ENCODE results near the gene WHRN.

The WHRN gene

DNA sequence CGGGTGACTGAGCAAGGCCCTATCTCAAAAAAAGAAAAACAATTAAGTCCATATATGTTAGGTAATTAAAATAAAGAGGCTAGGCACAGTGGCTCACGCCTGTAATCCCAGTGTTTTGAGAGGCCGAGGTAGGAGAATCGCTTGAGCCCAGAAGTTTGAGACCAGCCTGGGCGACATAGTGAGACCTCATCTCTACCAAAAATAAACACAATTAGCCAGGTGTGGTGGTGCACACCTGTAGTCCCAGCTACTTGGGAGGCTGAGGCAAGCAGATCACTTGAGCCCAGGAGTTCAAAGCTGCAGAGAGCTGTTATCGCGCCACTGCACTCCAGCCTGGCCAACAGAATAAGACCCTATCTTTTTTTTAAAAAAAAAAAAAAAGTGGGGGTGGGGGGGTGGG lies 12.3 kb downstream of the WHRN start:
- no peak for DNase-seq (ENCODE audit: low spot score)

DNA sequence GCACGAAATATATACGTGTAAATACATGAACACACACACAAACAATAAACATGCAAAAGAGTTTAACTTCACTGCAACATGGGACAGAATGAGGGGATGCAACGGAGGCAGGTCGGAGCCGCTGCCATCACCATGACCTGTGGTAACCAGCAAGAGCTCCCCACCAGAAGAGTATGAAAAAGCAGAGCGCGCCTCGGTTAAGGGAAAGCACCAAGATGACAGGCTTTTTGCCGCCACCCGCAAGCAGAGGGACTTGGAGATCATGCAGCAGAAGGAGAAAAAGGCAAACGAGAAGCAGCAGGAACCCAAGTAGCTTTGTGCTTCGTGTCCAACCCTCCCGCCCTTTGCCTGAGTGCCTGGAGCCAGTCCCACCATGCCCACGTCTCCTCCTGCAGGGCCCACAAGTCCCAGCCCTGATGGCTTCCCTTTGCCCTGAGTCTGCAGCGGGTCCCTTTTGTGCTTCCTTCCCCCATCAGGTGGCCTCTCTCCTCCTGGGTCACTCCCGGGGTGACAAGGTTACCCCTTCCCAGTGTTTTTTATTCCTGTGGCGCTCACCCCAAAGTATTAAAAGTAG lies 13.8 kb downstream of the WHRN start:
- no peak for DNase-seq (ENCODE audit: low spot score)

DNA sequence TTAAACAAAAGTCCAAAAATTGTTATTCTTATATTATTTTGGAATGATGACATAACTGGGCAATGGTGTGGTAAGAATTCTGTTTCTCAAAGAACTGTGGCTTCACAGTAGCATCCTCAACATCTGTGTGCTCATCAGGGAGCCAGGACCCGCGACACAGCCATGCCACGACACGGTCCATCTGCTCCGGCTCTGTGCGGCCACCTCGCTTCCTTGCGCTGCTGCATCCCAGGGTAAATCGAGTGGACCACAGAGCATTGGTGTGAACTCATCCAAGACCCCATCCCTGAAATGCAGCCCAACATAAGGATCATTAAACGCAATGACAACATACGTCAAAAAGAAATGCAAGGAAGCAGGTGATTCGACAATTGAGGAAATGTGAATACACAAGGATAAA lies 15.3 kb downstream of the WHRN start:
- DNase-seq (ENCODE audit: low spot score) = no peak

DNA sequence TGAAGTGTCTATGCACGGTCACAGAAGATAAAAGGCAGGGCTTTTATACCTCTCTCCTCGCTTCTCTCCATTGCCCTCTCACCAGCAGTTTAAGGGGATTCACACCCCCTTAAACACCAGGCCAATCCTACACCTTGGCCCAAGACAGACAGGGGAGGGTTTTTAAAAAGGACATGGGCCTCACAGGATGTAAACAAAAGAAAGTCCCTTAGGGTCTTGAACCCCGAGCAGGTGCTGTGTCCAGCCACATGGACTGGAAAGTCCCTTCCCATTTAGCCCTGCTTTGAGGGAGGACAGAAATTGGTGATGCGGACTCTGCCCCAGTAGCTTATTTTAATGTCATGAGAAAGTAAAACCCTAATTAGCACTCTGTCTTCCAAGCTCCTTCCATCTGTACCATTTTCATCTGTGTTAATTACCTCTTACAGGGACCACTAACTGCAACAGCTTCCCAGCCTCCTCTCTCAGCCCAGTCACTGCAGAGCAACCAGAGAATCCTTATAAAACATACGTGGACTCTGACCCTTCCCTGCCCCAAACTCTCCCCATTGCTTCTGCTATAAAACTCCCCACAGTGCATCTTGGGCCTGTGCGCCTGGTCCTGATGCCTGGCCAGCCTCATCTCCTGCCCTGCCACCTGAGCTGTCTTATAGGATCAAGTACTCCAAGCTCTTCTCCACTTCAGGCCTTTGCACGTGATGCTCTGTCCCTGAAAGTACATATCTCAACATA lies 16.7 kb downstream of the WHRN start:
- DNase-seq (ENCODE audit: low spot score) = no peak

GRCh38 chr9:114487607-114488300 lies 17.5 kb downstream of the WHRN start:
- DNase-seq (ENCODE audit: low spot score) = peak; percentile 74

DNA sequence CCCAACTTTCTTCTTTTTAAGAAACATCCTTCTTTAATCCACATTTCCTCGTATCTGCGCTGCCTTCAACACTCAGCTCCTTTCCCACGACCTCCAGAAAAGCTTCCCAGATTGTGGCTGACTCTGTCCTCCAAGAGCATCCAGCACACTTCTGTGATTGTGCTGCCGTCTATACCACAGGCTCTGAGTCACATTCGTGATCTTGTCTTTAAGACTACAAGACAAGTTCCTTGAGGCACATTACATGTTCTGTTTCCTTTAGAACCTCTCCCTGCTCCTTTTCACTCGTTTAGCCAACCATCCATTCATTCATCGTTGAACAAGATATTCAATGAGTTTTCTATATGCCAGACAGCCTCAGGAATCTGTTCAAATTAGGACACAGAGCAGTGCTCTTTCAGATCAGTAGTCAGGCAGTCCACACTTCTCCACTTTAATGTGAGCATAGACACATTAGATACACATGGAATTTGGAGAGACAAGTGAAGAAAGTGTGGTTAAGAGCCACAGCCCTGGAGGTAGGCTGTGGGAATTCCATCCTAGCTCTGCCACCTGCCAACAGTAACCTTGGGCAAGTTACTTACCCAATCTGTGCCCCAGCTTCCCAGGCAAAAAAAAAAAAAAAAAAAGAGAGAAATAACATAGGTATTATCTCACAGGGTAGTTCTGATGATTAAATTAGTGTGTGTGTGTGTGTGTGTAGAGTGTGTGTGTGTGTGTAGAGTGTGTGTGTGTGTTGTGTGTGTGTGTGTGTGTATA lies 18.9 kb downstream of the WHRN start:
- no peak for DNase-seq (ENCODE audit: low spot score)

DNA sequence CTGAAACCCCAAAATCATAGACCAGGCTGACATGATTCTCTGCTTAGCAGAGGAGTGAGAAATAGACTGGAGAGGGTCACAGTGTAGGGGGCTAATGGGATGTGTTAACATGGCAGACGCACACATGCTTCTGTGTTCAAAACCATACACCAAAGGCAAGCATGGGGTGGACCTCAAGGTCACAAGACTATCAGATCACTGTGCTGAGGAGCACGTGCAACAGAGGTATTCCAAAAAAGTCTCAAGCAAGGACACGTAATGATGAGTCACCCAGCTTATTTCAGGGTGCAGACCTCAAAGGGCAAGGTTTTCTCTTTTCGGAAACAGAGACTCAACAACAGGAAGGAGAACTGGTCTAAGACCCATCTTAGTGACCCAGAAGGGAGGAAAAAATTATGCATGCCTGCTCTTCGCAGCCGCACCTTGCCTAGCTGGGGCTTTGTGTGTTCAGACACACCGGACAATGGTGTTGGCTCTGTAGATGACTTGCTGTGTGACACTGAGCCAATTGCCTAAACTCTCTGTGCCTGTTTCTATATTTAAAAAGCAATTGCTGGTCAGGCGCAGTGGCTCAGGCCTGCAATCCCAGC lies 20.3 kb downstream of the WHRN start:
- peak; percentile 69 for DNase-seq (ENCODE audit: low spot score)

GRCh38 chr9:114484215-114484853 lies 20.9 kb downstream of the WHRN start:
- DNase-seq (ENCODE audit: low spot score) = no peak

DNA sequence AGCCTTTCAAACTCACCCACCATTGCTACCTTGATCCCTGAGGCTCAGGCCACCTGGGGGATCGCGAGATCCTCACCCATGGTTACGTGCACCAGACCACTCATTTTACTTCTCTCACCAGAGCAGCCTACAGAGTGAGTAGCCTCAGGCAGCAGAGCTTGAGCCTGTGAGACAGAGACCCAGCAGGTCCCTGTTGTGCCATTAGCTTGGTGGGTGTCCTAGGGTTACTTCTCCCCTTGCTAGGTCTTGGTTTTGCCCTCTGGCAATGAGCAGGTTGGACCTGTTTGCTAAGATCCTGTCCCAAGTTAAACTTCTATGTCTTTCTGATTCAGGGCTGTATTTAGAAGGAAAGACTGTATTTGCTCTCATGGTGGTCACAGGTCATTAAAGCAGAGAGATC lies 21.8 kb downstream of the WHRN start:
- DNase-seq (ENCODE audit: low spot score) = no peak

GRCh38 chr9:114482593-114482992 lies 22.7 kb downstream of the WHRN start:
- DNase-seq (ENCODE audit: low spot score) = no peak

GRCh38 chr9:114481789-114482188 lies 23.5 kb downstream of the WHRN start:
- no peak for DNase-seq (ENCODE audit: low spot score)

GRCh38 chr9:114480746-114481435 lies 24.4 kb downstream of the WHRN start:
- DNase-seq (ENCODE audit: low spot score) = no peak

GRCh38 chr9:114478871-114479270 lies 26.4 kb downstream of the WHRN start:
- DNase-seq (ENCODE audit: low spot score) = no peak

GRCh38 chr9:114478459-114478858 lies 26.8 kb downstream of the WHRN start:
- DNase-seq (ENCODE audit: low spot score) = no peak

- DNase-seq (ENCODE audit: low spot score) = no peak
Measured at GRCh38 chr9:114477642-114478041, 27.6 kb downstream of the WHRN start.

DNA sequence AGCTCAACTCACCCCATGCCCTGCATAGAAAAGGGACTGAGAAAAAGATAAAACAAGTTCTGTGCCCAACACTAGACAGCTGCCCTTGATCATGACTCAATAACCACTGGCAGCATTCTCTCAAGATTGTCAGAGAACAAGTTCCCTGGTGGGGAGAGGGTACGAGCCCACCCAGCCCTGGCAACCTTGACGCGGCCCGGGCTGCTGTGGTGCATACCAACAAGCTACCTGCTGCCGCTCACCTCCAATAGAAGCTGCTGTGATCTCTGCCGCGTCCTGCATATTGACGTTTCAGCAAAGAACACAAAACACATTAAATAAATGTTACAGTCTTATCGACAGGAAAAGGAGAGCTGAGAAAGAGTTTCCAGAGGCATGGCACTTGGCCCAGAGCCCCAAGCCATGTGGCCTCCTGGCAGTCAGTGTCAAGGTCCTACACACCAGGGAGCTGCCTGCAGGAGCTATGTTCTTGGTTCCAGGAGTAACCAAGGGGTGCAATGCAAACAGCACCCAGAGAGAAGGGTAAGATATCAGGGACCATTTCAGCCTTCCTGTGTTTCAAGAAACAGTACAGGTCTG lies 28.3 kb downstream of the WHRN start:
- no peak for DNase-seq (ENCODE audit: low spot score)

DNA sequence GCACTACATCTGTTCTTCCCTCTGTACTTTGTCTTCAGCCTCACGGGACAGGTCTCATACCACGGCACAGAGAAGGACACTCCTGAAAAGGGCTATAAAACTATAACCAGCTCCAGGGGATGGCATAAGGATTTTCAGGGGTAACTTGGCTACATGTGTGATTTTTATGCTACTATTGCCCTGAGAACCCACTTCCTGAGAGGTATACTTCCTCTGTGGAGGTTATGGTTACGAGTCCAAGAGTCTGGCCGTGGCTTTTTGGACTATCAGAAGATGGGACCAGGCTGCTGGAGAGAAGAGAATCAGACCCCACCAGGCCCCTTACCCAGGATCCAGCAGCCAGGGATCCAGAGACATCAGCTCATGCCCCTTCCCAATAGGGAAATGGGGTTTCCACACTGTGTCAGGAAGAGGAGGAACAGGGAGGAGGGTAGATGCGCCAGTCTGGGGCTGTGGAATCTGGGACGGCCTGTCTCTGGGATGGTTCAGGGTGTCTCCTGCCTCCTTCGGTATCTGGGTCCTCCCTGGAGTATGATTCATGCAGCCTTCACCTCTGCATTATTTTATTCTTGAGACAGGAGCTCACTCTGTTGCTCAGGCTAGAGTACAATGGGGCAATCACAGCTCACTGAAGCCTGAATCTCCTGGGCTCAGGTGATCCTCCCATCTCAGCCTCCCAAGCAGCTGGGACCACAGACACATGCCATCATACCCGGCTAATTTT lies 29.7 kb downstream of the WHRN start:
- DNase-seq (ENCODE audit: low spot score) = no peak

DNA sequence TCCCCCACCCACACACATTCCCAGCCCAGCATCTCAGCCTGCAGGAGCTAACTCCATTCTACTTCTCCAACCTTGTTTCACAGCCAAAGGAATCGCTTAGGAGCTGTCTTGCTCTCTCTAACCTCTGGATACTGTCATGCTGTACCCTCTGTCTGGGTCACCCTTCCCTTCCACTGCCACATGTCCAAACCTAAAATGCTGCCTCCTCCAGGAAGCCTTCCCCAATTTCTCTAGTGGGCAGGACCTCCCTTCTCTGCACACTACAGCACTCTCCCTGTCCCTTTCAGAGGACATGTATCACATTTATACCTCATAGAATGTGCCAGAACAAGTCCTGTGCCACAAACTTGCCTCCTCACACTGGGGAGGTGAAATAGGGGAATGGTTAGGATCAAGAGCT lies 30.8 kb downstream of the WHRN start:
- DNase-seq (ENCODE audit: low spot score) = no peak

- DNase-seq (ENCODE audit: low spot score) = no peak
Measured at GRCh38 chr9:114473447-114473801, 31.8 kb downstream of the WHRN start.

- no peak for DNase-seq (ENCODE audit: low spot score)
Measured at GRCh38 chr9:114472765-114473446, 32.4 kb downstream of the WHRN start.
